Hematopoietic multipotent progenitor cell treated with erythropoietin and hydrocortisone succinate and interleukin-3 and kit ligand, for 6 days (in vitro differentiated cells): Measurements from ENCODE around the gene SRCIN1.
"Not testable (repeated sequence)": the region's sequence is repeated elsewhere in the genome, so short reads cannot be mapped to it uniquely, and the experiment has no call there.

Experiments
- DNase-seq: peaks from one replicate; pipeline ENCODE4 v3.0.0-alpha.2; 2015

SRCIN1 gene

DNA sequence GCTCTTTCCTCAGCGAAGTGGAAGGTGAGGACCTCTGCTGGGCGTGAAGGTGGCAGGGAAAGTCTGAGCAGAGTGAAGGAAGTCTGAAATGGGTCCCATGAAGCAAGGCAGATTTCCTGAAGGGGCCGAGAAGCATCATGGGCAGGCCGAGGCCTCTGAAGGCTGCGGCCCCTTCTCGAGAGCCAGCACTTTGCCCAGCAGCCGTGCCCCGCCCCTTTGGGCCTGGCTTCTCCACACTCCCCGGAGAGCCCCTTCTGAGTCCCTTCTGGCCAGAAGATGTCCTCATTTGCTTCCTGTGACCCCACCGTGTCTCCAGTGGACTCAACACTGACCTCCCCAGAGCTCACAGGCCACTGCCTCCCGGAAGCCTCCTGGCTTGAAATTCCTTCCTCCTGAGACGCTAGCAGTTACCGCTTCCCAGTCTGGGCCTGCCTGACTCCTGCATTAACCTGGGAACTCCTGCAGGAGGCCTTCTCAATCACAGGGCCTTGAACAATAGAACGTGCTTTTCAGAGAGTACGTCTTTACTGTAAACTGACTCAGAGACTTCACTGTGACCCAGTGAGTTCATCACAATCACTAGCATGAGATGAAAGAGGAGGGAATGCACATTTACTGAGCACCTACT lies 102.4 kb downstream of the SRCIN1 start:
- DNase-seq, result not testable (repeated sequence)

DNA sequence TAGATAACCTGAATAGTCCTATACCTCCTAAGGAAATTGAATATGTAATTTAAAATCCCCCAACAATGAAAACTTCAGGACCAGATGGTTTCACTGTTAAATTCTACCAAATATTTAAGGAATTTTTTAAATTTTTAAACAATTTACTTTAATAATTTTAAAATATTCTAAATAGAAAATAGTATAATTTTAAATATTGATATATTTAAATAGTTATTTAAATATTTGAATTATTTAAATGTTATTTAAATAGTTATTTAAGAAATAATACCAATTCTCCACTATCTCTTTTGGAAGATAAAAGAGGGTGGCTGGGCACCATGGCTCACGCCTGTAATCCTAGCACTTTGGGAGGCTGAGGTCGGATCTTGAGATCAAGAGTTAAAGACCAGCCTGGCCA lies 104.0 kb downstream of the SRCIN1 start:
- DNase-seq, result not testable (repeated sequence)

DNA sequence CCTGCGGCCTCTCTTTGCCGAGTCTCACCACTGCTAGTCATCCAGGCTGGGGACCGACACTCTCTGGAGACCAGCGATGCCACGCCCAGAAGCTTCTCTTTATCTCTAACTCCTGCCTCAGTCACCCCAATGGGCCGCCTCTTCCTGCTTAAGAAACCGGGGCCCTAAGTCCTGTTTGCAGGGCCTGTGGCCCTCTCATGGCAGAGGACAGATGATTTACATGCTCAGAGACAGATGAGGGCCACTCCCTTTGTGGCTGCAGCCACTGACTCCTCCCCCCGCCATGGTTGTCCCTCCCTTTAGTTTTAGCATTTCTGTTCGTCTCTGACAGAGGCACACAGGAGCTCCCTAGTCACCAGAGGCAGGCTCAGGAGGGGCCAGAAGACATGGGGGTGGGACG lies 106.5 kb downstream of the SRCIN1 start:
- not testable (repeated sequence) for DNase-seq

DNA sequence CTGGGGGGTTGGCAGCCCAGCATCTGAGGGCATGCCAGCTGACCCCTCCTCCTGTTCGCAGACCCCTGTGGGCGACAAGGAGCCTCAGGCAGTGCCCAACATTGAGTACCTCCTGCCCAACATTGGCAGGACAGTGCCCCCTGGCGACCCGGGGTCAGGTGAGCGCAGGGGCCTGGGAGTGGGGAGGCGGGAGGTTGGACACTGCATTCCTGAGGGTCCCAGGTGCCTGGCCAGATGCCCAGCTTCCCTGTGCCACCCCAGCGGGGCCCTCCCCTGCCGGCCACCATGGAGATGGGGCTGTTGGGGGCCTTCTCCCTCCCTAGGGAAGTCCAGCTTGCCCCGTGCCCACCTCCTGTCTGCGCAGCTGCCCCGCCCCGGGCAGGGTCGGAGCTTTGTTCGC lies 107.4 kb downstream of the SRCIN1 start:
- DNase-seq, result no peak

DNA sequence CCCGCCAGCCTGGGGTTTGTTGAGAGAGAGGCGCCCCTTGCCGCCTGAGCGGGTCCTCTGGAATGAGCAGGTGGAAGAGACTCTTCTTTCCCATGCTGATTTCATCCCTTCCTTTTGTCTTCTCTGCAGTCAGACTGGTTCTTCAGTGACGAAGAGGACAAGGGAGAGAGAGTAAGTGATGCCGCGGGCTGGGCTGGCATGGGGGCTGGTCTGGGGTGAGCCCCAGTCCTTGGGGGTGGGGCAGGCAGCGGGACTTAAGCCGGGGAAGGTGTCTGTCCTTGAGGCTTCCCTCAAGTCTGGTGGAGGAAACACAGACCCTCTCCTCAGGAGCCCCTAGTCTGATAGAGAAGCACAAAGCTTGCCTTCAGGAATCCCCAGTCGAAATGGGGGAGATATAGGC lies 108.1 kb downstream of the SRCIN1 start:
- DNase-seq, result not testable (repeated sequence)

DNA sequence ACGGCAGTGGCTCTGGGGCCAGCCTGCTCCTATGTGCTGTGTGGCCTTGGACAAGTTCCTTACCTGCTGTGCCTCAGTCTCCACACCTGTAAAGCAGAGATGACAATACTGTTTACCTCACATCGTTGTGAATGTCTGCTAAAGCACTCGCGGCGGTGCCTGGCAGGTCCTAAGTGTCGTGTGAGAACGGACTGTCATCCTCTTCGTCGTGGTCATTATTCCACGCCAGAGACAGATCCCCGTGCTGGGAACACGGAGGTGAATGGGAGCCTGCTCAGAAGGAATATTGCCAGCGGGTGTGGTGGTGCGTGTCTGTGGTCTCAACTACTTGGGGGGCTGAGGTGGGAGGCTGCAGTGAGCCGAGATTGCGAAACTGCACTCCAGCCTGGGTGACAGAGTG lies 111.6 kb downstream of the SRCIN1 start:
- not testable (repeated sequence) for DNase-seq

DNA sequence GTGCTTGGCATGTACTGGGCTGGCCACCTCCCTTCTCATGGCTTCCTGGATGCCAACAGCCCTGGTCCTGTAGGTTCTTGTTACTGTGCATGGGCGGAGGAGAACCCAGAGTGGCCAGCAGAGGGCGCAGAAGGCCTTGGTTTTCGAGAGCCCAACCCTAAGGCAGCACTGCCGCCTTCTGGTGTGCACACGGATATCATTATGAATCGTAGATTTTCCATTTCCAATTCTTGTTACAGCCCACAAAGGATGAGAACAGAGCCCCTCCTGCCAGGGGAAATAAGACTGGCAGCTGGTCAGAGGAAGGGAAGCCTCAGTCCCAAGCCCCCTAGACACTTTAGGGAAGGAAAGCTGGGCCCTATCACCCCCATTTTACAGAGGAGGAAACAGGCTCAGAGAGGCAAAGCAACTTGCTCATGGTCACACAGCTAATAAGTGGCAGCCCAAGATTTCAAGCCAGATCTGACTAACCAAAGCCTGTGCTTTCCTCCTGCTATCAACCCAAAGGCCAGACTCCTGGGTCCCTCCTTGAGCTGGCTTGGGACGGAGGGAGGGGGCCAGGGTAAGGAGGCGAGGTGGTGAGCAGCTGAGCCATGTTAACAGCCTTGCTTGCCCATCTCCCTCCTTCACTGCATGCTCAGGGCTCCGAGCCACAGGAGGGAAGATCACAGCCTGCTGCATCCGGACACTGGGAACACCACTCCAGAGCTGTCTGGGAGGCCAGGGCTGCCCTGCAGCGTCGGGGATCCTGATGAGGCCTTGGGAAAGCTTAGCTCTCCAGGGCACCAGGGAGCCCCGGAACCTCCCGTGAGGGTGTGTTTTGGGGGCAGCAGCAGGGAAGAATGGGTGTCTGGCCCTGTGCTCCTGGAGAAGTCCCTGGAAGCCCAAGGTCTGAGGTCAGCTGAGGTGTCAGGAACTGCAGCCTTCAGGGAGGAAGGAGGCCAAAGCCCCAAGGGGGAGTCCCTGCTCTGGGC lies 113.4 kb downstream of the SRCIN1 start:
- DNase-seq, result peak; percentile 92

DNA sequence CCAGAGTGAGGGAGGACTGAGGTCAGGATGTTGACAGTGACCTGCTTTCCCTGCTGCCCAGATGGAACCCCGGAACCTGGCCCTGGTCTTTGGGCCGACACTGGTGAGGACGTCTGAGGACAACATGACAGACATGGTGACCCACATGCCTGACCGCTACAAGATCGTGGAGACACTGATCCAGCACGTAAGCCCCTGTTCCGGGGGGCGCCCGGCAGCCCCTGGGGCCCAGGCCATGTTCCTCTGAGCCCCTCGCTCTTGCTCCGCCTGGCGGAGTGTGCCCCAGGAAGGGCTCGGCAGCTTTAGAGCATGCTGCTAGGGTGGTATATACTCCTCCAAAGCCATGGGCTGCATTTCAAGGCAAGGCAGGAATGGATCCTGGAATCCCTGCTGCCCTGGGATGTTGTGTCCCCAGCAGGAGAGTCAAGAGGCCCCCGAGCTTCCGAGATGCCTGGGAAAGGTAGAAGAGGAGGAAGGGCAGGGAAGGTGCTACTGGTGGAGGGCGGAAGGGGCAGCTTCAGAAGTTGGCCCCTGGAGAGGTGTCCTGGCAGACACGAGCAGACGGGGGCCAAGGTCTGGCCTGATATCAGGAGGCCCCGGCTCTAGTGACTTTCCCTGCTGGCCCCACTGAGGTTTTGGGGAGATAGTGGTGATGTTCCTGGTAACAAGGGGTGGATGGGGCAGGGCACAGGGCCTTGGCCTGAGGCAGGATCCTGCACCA lies 114.2 kb downstream of the SRCIN1 start:
- not testable (repeated sequence) for DNase-seq

DNA sequence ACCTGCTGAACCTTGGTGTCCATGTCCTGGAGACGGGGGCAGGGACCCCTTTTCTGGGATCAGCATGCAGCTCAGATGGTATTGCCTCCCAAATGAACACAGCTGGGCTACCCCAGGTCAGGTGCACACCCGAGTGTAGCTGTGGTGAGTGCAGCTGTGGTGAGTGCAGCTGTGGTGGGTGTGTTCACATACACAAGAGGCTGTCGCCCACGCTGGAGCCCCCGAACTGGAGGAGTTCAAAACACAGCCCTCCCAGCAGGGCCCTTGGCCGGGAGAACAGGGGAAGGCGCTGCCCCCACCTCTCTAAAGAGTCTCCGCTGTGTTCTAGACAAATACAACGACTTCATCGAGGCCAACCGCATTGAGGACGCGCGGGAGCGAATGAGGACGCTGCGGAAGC lies 116.0 kb downstream of the SRCIN1 start:
- DNase-seq, result not testable (repeated sequence)

DNA sequence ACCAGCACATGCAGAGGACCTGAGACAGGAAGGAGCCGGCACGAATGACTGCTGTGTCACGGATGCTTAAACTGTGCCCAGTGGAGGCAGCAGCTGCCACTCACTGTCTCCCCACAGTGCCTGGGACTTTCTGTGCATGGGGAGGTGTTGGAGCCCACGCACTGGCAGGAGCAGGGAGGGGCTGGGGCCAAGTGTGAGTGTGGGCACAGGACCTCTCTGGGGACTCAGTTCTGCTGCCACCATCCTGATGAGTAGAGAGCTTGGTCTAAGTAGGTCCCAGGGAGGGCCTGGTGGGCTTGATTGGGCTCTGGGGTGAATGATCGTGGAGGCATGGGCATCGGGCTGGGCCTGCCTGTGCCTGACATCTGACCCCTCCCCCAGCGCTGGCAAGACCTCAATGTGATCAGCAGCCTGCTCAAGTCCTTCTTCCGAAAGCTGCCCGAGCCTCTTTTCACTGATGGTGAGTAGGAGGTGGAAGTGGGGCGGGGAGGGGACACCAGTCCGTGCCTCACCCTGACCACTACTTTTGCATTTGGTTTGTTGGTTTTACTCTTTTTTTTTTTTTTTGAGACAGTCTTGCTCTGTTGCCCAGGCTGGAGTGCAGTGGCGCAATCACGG lies 120.0 kb downstream of the SRCIN1 start:
- DNase-seq, result not testable (repeated sequence)

DNA sequence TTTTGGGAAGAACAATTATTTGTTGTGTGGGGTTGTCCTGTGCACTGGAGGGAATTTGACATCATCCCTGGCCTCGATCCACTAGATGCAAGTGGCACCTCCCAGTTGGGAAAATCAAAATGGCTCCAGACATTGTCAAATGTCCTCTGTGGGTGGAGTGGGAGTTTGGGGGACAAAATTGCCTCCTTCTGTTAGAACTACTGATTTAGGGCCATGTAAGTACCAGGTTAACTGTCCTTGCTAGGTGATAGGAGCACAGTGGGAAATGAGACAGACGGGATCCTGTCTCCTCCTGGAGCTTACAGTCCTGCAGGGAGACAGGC lies 120.6 kb downstream of the SRCIN1 start:
- DNase-seq, result no peak

DNA sequence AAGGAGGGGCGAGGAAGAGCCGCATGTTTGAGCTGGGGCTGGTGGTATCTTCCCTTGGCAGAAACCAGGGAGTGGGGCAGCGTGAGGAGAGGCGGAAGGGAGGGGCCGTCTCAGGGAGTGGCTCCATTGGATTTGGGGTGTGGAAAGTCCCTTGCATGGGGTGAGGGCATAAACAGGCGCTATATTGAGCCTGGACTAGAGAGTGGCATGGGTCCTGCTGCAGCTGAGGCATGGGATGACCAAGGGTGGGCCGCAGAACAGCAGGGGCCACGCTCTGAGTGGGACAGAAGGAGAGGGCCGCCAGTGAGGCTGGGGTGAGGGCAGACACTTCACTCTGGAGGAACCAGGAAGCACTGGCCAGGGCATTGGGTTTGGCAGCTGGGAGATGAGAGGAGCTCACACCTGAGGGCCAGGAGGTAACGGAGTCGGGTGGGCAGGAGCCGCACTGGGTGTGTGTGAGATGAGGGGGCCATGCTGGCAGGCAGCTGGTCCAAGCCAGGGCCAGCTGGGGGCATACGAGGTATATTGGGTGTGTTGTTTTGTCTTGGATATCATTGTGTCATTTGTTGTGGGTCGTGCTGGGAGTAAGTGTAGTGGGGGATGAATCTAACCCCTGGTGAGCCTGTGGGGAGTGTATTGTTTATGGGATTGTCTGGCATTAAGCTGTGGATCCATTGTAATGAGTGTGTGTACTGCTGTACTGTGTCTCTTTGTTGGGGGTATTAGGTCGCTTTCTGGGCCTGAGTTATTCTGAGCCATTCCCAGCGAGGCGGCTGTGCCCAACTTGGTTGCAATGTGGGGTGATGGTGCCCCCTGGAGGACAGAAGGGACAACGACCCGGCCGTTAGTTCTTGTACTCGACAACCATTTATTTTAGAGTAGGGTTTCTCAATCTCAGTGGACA lies 121.3 kb downstream of the SRCIN1 start:
- DNase-seq, result peak; percentile 81

DNA sequence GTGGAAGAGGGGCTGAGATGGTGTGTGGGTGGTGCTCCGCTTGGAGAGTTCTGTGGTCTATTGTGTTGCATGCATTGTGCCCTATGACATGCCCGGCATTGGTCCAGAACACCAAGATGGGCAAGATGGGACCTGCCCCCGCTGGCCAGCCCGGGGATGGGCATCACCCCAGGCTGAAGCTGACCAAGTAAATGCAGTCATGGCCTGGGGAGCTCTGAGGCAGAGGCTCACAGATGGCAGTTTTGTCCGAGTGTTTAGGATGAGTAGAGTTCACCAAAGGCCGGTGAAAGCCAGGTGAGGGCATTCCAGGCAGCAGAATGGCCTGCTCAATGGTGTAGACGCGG lies 123.1 kb downstream of the SRCIN1 start:
- DNase-seq, result not testable (repeated sequence)

DNA sequence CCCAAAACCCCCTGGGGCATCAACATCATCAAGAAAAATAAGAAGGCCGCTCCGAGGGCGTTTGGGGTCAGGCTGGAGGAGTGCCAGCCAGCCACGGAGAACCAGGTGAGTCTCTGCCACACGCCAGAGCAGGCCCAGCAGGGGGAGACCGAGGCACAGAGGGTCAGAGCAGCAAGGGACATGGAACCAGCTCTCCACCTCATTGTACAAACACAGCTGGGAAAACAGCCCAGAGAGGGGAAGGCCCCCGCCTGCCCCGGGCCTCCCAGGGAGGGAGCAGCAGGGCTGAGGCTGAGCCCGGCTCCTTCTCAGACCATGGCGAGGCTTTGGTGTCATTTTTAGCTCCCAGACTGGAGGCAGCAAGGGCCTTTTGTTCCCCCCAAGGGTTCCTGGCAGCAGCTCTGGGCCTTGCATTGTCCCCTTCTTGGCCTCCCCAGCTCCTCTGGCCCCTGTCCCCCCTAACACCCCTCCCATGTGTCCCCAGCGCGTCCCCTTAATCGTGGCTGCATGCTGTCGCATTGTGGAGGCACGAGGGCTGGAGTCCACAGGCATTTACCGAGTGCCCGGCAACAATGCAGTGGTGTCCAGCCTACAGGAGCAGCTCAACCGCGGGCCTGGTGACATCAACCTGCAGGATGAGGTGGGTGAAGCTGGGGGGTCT lies 123.6 kb downstream of the SRCIN1 start:
- not testable (repeated sequence) for DNase-seq
